HUES6 (cell line): ENCODE measurements around the gene OSBPL9.
"Not testable (repeated sequence)": the region's sequence is repeated elsewhere in the genome, so short reads cannot be mapped to it uniquely, and the experiment has no call there.

Experiments used
- H3K27ac ChIP-seq: 2 replicates; pipeline ENCODE4 v1.7.0; 2013; ENCODE audit warnings: low read depth, mild to moderate bottlenecking, low read length, inconsistent platforms
- H3K27me3 ChIP-seq: 2 replicates; pipeline ENCODE4 v1.6.1; 2013; ENCODE audit warnings: low read length; ENCODE audit not compliant: control insufficient read depth, insufficient read depth
- H3K36me3 ChIP-seq: 2 replicates; pipeline ENCODE4 v1.6.1; 2013; ENCODE audit warnings: low read length; ENCODE audit not compliant: control insufficient read depth, insufficient read depth
- H3K4me1 ChIP-seq: 2 replicates; pipeline ENCODE4 v1.6.1; 2013; ENCODE audit warnings: low read length; ENCODE audit not compliant: control insufficient read depth, insufficient read depth
- H3K4me3 ChIP-seq: 2 replicates; pipeline ENCODE4 v1.5.1; 2013; ENCODE audit warnings: low read depth, low read length
- H3K9ac ChIP-seq: one replicate; pipeline ENCODE4 v1.6.1; 2013; ENCODE audit warnings: mild to moderate bottlenecking, low read length
- H3K9me3 ChIP-seq: 2 replicates; pipeline ENCODE4 v1.6.1; 2013; ENCODE audit warnings: low read depth, low read length; ENCODE audit not compliant: control insufficient read depth, insufficient read depth

OSBPL9 gene

DNA sequence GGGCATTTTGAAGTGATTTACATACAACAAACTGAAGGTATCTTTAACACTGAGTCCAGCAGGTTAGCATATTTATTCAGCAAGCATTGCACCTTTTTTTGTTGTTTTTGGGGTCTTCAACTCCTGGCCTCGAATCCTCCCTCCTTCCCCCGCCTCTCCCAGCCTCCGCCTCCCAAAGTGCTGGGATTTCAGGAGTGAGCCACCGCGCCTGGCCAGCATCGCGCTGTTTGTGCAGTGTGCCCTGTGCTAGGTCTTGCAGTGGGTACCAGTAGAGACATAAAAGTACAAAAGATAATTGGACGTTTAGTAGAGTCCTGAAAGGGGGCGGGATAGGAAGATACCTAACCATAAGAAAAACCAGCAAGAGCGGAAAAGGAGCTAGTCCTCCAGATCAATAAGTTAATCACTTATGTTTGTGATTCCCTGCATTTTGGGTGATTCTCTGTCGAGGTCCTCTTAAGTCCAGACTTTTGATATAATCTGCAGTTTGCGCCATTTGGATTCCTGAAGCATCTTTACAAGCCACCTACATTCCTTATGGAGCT lies 111.8 kb downstream of the OSBPL9 start:
- H3K4me3 ChIP-seq, result peak overlapping the region; percentile 86
- H3K4me1 ChIP-seq, result peaks cover 15% of the 10 kb centered on the region; the same call in 1 of the 2 replicates
- no peaks in the 10 kb centered on the region for H3K36me3 ChIP-seq
- H3K27ac ChIP-seq, result no peak overlapping the region
- peak overlapping the region; percentile 69 for H3K9ac ChIP-seq
- no peaks in the 10 kb centered on the region for H3K27me3 ChIP-seq
- no peaks in the 10 kb centered on the region for H3K9me3 ChIP-seq

DNA sequence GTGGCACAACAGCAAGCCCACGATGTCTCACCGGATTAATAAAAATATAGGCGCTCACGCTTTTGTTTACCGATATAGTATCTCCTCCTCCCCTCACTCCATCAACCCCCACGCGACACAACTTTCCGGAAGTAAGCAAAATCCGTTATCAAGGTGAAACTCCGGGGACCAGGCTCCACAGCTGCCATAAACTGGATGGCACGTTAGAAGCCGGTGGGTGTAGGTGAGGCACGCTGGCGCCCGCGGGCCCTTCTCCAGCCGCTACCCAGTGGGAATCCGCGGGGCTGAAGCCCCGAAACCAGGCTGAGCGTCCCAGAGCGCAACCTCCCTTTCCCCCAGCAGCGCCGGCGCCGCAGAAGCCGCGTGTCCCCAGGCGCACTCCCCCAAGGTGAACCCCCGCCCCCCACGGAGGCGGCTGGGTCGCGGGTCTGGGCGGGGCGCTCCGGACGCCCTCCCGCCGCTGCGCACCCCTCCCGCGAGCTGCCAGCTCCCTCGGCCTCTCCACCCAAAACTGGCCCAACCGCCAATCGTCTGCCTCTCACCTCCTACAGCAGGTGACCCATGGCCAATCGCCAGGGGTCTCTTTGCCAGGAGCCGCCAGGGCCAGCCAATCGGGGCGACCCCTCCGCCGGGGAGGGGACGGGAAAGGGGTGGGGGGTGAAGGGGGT lies 112.4 kb downstream of the OSBPL9 start:
- Histone ChIP-seq H3K36me3 (no peaks in the 10 kb centered on the region), H3K4me1 (peaks cover 21% of the 10 kb centered on the region), H3K9ac (peak overlapping the region; percentile 85), H3K27me3 (no peaks in the 10 kb centered on the region), H3K9me3 (no peaks in the 10 kb centered on the region), H3K27ac (peak overlapping the region; percentile 92; the same call in 1 of the 2 replicates), H3K4me3 (peak overlapping the region; percentile 86)

DNA sequence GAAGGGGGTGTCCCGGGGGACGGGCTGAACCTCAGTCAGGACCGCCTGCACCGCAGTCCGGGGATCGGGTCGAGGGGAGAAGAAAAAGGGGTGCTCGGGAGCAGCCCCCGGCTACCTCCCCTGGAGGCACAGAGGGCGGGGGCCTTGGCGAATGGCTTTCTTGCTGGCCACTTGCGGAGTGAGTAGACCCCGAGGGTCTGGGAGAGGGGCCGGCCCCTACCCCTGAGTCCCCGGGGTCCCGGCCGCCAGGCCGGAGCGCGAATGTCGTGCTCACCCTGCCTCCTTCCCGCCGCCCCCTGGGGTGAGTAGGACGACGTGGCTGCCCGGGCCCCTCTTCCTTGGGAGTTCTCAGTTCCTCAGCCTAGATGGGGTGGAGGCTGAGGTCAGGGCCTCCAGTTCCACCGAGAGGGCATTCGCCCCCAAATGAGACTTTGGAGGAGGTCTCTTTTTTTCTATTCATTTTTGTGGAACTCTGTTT lies 113.0 kb downstream of the OSBPL9 start:
- Histone ChIP-seq H3K36me3 (no peaks in the 10 kb centered on the region), H3K4me3 (peak overlapping the region; percentile 86), H3K4me1 (peaks cover 27% of the 10 kb centered on the region), H3K9me3 (no peaks in the 10 kb centered on the region), H3K27ac (peak overlapping the region; percentile 92), H3K27me3 (no peaks in the 10 kb centered on the region), H3K9ac (peak overlapping the region; percentile 85)

DNA sequence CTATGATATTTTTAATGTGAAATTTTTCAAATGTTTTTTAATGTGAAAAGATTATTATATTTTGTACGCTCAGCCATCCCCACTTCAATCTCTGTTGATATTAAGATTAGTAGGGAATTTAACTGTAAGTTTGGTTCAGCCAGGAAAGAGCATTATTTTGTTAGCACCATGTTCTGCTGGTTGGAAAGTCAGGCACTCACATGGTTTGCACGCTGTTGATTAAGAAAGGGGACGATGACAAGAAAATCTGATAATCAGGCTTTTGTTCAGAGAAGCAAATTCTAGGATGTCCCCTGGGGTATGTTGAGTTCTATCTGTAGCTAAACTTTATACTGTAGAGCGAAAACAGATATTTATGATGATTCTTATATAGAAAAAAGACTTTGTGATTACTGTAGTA lies 115.1 kb downstream of the OSBPL9 start:
- Histone ChIP-seq H3K4me3 (no peak overlapping the region; the same call in 1 of the 2 replicates), H3K27ac (no peak overlapping the region), H3K9ac (no peak overlapping the region), H3K27me3 (no peaks in the 10 kb centered on the region), H3K9me3 (no peaks in the 10 kb centered on the region), H3K4me1 (peaks cover 38% of the 10 kb centered on the region), H3K36me3 (no peaks in the 10 kb centered on the region)

DNA sequence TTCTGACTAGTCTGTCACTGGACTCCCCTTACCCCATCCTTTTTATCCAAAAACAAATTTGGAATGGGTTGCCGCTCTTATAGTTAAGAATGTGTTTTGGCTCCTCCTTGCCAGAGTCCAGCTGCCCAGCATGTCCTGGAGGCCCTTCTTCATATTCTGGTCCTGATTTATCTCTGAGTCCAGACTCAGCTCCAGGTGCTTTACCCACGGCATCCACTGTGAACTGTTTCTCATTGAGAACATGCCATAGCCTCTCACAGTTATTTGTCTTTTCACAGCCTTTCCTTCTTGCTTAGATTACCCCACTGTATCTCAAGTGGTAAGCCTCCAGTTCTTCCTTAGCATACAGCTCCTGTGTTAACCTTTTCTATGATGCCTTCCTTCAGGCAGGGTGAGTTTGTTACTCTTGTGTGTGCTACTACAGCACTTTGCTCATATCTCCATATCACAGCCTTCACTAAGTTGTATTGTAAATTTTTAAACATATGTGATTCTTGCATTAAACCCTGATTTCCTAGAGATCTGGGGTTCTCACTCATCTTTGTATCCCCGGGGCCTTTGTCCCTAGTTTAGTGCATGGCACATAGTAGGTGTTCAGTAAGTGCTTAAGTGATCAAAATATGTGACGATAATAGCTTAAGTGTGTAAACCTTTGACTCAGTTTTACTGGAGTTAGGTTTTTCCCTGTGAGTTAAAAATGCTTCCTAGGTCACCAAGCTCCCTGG lies 116.0 kb downstream of the OSBPL9 start:
- Histone ChIP-seq H3K27ac (no peak overlapping the region), H3K9me3 (no peaks in the 10 kb centered on the region), H3K4me3 (no peak overlapping the region), H3K9ac (no peak overlapping the region), H3K4me1 (peaks cover 39% of the 10 kb centered on the region), H3K27me3 (no peaks in the 10 kb centered on the region), H3K36me3 (no peaks in the 10 kb centered on the region)

DNA sequence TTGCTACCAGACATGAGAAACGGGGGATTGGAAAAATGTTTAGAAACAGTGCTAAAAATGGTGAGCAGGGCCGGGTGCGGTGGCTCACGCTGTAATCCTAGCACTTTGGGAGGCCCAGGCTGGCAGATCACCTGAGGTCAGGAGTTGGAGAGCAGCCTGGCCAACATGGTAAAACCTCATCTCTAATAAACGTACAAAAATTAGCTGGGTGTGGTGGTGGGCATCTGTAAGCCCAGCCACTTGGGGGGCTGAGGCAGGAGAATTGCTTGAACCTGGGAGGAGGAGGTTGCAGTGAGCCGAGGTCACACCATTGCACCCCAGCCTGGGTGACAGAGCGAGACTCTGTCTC lies 116.5 kb downstream of the OSBPL9 start:
- H3K9me3 ChIP-seq, H3K27ac ChIP-seq, H3K9ac ChIP-seq, H3K27me3 ChIP-seq, H3K36me3 ChIP-seq, H3K4me3 ChIP-seq: not testable (repeated sequence)
- H3K4me1 ChIP-seq, result peaks cover 36% of the 10 kb centered on the region

DNA sequence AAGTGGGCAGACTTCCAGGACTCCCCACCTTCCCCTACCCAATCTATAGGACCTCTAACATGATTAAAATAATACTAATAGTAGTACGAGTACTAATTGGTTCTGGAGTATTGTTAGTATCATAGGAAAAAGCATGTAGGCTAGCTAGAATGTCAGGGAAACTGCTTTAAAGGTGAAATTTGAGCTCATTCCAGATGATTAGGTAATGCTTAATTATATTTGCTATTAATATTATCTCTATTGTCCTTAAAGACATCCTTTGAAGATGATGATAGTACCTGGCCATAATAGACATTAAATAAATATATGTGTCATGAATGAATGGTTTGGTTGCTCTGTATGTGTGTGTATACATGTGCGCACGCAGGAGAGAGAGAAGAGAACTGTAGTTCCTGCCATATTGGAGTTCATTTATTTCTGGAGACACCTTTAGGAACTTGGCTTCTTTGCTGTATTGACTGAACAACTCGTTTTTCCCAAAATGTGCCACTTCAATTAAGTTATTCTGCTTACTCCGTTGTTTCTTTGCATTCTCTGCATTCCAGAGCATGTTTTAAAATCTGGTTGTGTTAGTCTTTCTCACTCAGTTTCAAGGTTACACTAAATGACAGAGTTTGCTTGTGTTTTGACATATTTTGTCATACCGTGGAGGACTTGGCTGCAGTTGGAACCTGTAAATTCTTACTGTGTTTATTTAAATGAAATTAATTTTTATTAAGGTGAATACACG lies 117.1 kb downstream of the OSBPL9 start:
- Histone ChIP-seq H3K27ac (no peak overlapping the region), H3K9ac (no peak overlapping the region), H3K4me3 (no peak overlapping the region), H3K27me3 (no peaks in the 10 kb centered on the region), H3K9me3 (no peaks in the 10 kb centered on the region), H3K4me1 (peaks cover 35% of the 10 kb centered on the region), H3K36me3 (no peaks in the 10 kb centered on the region)

DNA sequence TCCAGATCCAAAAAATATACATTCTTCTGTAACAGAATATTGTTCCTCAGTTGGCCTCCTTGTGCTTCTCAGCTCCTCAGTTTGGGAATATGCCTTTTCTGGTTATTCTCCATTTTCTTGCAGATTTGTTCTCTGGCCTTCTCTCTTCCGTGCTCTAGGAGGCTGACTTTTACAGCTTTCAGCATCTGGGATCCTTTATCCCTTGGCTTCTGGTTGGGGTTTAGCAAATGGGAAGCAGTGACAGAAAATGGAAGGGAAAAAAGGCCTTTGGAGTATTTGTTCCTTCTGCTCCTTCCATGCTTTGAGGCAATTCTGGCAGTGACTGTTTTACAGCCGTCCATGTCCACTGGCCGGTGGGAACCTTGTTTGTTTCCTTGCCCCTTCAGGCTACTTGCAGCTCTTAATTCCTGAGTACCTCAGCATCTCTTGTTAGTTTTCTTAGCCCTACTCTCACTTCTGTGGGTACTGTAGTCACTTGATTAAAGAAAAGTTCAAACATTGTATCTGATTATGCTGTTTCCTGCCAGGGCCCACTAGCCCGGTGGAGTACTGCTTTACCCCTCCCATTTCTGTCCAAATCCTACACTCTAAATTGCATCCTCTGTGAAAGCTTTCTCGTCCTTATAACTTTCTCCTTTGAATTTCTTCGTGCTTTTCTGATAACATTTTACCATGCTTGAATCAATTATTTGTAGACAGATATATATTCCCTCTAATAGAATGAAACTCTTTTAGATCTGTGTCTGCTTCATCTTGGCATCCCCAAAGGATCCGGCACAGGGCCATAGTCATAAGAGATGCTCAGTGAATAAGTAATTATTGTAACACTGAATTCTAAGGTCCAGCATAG lies 118.2 kb downstream of the OSBPL9 start:
- Histone ChIP-seq H3K36me3 (no peaks in the 10 kb centered on the region), H3K27ac (no peak overlapping the region), H3K4me1 (peaks cover 35% of the 10 kb centered on the region), H3K9me3 (no peaks in the 10 kb centered on the region), H3K4me3 (no peak overlapping the region), H3K27me3 (no peaks in the 10 kb centered on the region), H3K9ac (peak overlapping the region; percentile 33)

DNA sequence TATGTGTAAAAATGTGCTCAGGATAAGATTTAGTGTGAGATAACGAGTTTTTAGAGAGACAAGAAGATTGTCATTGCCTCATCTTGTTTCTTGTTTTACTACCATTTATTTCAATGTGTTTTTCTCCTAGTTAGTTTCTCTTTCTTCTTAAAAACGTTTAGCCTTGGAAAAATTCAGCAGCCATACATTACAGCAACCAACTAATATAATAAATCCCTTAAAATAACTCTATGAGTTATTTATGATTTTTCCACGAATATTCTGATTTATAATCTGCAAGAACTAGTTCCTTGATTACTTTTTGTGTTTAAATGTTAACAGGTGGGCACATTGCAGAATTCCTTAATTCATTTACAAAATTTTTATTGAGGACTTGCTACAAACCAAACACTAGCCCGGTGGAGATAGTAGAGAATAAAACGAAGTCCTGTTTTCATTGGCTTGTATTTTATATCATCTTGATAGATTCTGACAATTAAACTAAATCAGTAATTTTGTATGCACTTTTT lies 118.9 kb downstream of the OSBPL9 start:
- Histone ChIP-seq H3K4me3 (no peak overlapping the region), H3K9ac (no peak overlapping the region), H3K27ac (no peak overlapping the region), H3K36me3 (no peaks in the 10 kb centered on the region), H3K27me3 (no peaks in the 10 kb centered on the region), H3K9me3 (no peaks in the 10 kb centered on the region), H3K4me1 (peaks cover 35% of the 10 kb centered on the region)

DNA sequence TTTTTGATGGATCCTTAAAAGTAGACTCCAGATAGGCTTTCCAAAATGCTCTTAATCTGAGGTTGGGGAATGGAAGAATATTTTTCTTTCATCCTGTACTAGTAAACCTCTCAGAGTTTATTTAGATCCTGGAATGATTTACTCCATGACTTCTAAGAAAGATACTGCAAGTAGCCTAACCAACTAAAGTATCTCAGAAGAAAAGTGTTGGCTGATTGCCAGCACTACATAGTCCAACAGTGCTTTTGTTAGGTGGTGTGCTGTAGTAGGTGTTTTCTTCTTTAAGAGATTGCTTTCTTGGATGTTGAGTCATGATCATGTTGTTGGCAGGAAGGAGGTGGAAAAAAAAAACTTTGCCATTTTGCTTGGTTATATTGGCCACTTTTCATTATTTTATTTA lies 119.8 kb downstream of the OSBPL9 start:
- peaks cover 33% of the 10 kb centered on the region for H3K4me1 ChIP-seq
- no peak overlapping the region for H3K9ac ChIP-seq
- no peak overlapping the region for H3K27ac ChIP-seq
- H3K27me3 ChIP-seq, result no peaks in the 10 kb centered on the region
- no peak overlapping the region for H3K4me3 ChIP-seq
- H3K9me3 ChIP-seq, result no peaks in the 10 kb centered on the region
- H3K36me3 ChIP-seq, result no peaks in the 10 kb centered on the region
